Suprapubic skin (tissue), 4 donors: Measurements from ENCODE around the gene MYO15A.

Source experiments
- CTCF ChIP-seq, 2 donors: fragments of 200-600 bp in 1 of 2; fragments of 450-650 bp in 1 of 2; sonication (generic) in 1 of 2; IDR thresholded peaks; one replicate each; pipeline ENCODE4 v1.5.1; 2016 to 2019; ENCODE audit warnings: antibody characterized with exemption in 2 of 2, mild to moderate bottlenecking in 1 of 2, moderate library complexity in 1 of 2
- EP300 ChIP-seq: sonication (generic); formaldehyde crosslinking; IDR thresholded peaks from one replicate; pipeline ENCODE4 v1.6.1; 2017; ENCODE audit warnings: antibody characterized with exemption
- POLR2A ChIP-seq, 2 donors: fragments of 450-650 bp; IDR thresholded peaks; one replicate each; pipeline ENCODE4 v1.6.1; 2017; ENCODE audit warnings: antibody characterized with exemption in 2 of 2, mild to moderate bottlenecking in 2 of 2, moderate library complexity in 2 of 2
- POLR2AphosphoS5 ChIP-seq, 3 donors: sonication (generic); formaldehyde crosslinking; IDR thresholded peaks; one replicate each; pipeline ENCODE4 v1.6.1; 2017; ENCODE audit warnings: antibody characterized with exemption in 3 of 3

- TF ChIP-seq EP300 (no peak), CTCF (IDR thresholded peaks at IDR 0.05) (no peak), POLR2A (IDR thresholded peaks at IDR 0.05) (no peak), POLR2AphosphoS5 (IDR thresholded peaks at IDR 0.05) (no peak)
Observed at GRCh38 chr17:18122990-18123753, 14.6 kb downstream of the MYO15A start.
